Measurements from ENCODE around the gene LRRC10B.

LRRC10B gene

GRCh38 chr11:61526956-61527731 is 18.6 kb downstream of the LRRC10B start:
- in situ Hi-C loops (cut with MboI; ENCODE audit: low sequenced_read_pairs): no loop called here

- in situ Hi-C loops (cut with MboI; ENCODE audit: low sequenced_read_pairs): no loop called here
These were observed 19.6 kb downstream of the LRRC10B start for GRCh38 chr11:61528114-61528513.

GRCh38 chr11:61529537-61530225 is 21.1 kb downstream of the LRRC10B start:
- in situ Hi-C loops (cut with MboI; ENCODE audit: low sequenced_read_pairs): no loop called here

GRCh38 chr11:61531044-61531443 is 22.5 kb downstream of the LRRC10B start:
- in situ Hi-C loops (cut with MboI; ENCODE audit: low sequenced_read_pairs): no loop called here

GRCh38 chr11:61532134-61533038 is 23.8 kb downstream of the LRRC10B start:
- in situ Hi-C loops (cut with MboI; ENCODE audit: low sequenced_read_pairs): no loop called here

GRCh38 chr11:61533039-61533375 is 24.5 kb downstream of the LRRC10B start:
- in situ Hi-C loops (cut with MboI; ENCODE audit: low sequenced_read_pairs): no loop called here

GRCh38 chr11:61533401-61533800 is 24.9 kb downstream of the LRRC10B start:
- in situ Hi-C loops (cut with MboI; ENCODE audit: low sequenced_read_pairs): no loop called here

GRCh38 chr11:61534025-61534932 is 25.7 kb downstream of the LRRC10B start:
- in situ Hi-C loops (cut with MboI; ENCODE audit: low sequenced_read_pairs): no loop called here

GRCh38 chr11:61534933-61535839 is 26.6 kb downstream of the LRRC10B start:
- in situ Hi-C loops (cut with MboI; ENCODE audit: low sequenced_read_pairs): no loop called here

- in situ Hi-C loops (cut with MboI; ENCODE audit: low sequenced_read_pairs): no loop called here
These were observed 27.6 kb downstream of the LRRC10B start for GRCh38 chr11:61535998-61536675.

GRCh38 chr11:61536676-61537270 is 28.2 kb downstream of the LRRC10B start:
- in situ Hi-C loops (cut with MboI; ENCODE audit: low sequenced_read_pairs): no loop called here

GRCh38 chr11:61537326-61537725 is 28.8 kb downstream of the LRRC10B start:
- in situ Hi-C loops (cut with MboI; ENCODE audit: low sequenced_read_pairs): no loop called here

GRCh38 chr11:61538636-61538961 is 30.1 kb downstream of the LRRC10B start:
- in situ Hi-C loops (cut with MboI; ENCODE audit: low sequenced_read_pairs): no loop called here

- in situ Hi-C loops (cut with MboI; ENCODE audit: low sequenced_read_pairs): no loop called here
These were observed 30.5 kb downstream of the LRRC10B start for GRCh38 chr11:61539006-61539405.

GRCh38 chr11:61539831-61540357 is 31.3 kb downstream of the LRRC10B start:
- in situ Hi-C loops (cut with MboI; ENCODE audit: low sequenced_read_pairs): no loop called here

GRCh38 chr11:61540528-61540927 is 32.0 kb downstream of the LRRC10B start:
- in situ Hi-C loops (cut with MboI; ENCODE audit: low sequenced_read_pairs): no loop called here

GRCh38 chr11:61541598-61541997 is 33.0 kb downstream of the LRRC10B start:
- in situ Hi-C loops (cut with MboI; ENCODE audit: low sequenced_read_pairs): no loop called here

GRCh38 chr11:61542024-61542461 is 33.5 kb downstream of the LRRC10B start:
- in situ Hi-C loops (cut with MboI; ENCODE audit: low sequenced_read_pairs): no loop called here

All from HL-60/S4 (cell line).